HCT116 (cell line): ENCODE measurements around the gene IL3RA.

Experiments used
- ELF1 ChIP-seq: IDR thresholded peaks from 2 replicates; pipeline ENCODE4 v1.6.1; 2012; ENCODE audit warnings: low read depth, borderline replicate concordance
- POLR2AphosphoS5 ChIP-seq: IDR thresholded peaks from 2 replicates; pipeline ENCODE4 v1.6.1; 2011; ENCODE audit warnings: mild to moderate bottlenecking, low read depth, low read length, moderate library complexity
- REST ChIP-seq: IDR thresholded peaks from 2 replicates; pipeline ENCODE4 v1.6.1; 2012; ENCODE audit warnings: low read depth
- TF ChIP-seq, protein P1 (sequence below), 3 experiments: fragments of 200-600 bp in 1 of 3; sonication (generic) in 1 of 3; IDR thresholded peaks in 2 of 3; conservative IDR thresholded peaks in 1 of 3; 2 replicates each; pipeline ENCODE4 v1.5.1; 2012 to 2017; ENCODE audit warnings: low read depth in 2 of 3, low read length in 2 of 3, antibody characterized with exemption in 1 of 3, borderline replicate concordance in 1 of 3, control low read depth in 1 of 3, mild to moderate bottlenecking in 1 of 3, mixed read lengths in 1 of 3, mixed run types in 1 of 3, moderate library complexity in 1 of 3; ENCODE audit not compliant: insufficient read depth in 1 of 3

- TF ChIP-seq POLR2AphosphoS5 (0 out of 2 replicates have a peak, but pooled peaks have one; percentile 14), REST (no peak), ELF1 (no peak)
- TF ChIP-seq, protein P1, sequence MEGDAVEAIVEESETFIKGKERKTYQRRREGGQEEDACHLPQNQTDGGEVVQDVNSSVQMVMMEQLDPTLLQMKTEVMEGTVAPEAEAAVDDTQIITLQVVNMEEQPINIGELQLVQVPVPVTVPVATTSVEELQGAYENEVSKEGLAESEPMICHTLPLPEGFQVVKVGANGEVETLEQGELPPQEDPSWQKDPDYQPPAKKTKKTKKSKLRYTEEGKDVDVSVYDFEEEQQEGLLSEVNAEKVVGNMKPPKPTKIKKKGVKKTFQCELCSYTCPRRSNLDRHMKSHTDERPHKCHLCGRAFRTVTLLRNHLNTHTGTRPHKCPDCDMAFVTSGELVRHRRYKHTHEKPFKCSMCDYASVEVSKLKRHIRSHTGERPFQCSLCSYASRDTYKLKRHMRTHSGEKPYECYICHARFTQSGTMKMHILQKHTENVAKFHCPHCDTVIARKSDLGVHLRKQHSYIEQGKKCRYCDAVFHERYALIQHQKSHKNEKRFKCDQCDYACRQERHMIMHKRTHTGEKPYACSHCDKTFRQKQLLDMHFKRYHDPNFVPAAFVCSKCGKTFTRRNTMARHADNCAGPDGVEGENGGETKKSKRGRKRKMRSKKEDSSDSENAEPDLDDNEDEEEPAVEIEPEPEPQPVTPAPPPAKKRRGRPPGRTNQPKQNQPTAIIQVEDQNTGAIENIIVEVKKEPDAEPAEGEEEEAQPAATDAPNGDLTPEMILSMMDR (IDR thresholded peaks at IDR 0.05 in 2 of 3, conservative IDR thresholded peaks at IDR 0.05 in 1 of 3; ENCODE audit: borderline replicate concordance in 1 of 3, insufficient read depth in 1 of 3, low read depth in 2 of 3, low read length in 2 of 3) = no peak
These were observed 80.6 kb downstream of the IL3RA start for GRCh38 chrX:1416965-1417760.
